Measurements from ENCODE around the gene BSDC1. TPM values are rescaled to one million over a fixed set of nuclear protein-coding genes. Genes with fewer than 3 reads are reported as not detected.
A peak's percentile ranks its signal among the peaks of the same experiment; 100 is the strongest.
"Not testable (repeated sequence)": the region's sequence is repeated elsewhere in the genome, so short reads cannot be mapped to it uniquely, and the experiment has no call there.

BSDC1 gene
- total RNA-seq, 4 donors from 2014 or later = 60.6 to 88.7 (median 83.8) TPM

DNA sequence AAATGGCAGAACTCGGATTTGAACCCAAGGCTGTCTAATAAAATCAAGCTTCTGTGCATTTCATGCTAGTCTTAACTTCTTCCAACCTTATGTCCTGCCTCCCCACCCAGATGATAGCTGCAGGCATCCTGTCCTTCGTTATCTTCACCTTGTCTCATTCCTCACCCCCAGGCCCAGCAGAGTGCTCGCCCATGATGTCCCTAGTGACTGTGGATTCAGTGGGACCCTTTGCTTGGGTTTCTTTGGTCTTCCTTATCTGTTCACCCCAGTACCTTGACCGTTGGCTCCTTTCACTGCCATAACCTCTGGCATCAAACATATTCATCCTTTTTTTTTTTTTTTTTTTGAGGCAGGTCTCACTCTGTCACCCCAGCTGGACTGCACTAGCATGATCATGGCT, 5.6 kb upstream of the BSDC1 start:
- H3K27ac ChIP-seq = no peak overlapping the region
- 70 to 81% methylated on average over 4 of the region's 4 CpGs for WGBS, 2 donors
- DNase-seq (ENCODE audit: low spot score in 2 of 2) = no peak

DNA sequence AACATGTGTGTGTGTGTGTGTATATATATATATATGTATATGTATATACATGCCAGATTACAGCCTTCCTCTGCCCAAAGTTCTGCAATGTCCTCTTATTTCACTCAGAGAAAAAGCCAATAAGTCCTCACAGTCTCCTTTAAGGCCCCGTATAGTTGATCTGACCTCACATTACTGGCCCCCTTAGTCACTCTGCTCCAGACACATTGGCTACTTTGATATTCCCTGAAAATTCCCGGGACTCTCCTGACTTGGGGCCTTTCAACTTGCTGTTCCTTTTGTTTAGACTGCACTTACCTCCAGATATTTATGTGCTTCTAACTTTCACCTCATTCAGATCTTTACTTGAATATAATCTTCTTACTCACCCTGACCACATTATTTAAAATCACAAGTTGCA, 4.2 kb upstream of the BSDC1 start:
- WGBS, 2 donors = 41 to 43% methylated on average over 2 of the region's 2 CpGs
- Histone ChIP-seq H3K36me3 (no peaks in the 10 kb centered on the region), H3K27ac (no peak overlapping the region), H3K9me3 (no peaks in the 10 kb centered on the region), H3K27me3 (no peaks in the 10 kb centered on the region), H3K4me1 (peaks cover 0 to 15% (median 5%) of the 10 kb centered on the region in 4 donors), H3K4me3 (no peak overlapping the region)
- DNase-seq (ENCODE audit: low spot score in 2 of 2) = no peak
- TF ChIP-seq EP300 (IDR thresholded peaks at IDR 0.05) (no peak), POLR2A (IDR thresholded peaks at IDR 0.05) (no peak)
- TF ChIP-seq, protein P1, sequence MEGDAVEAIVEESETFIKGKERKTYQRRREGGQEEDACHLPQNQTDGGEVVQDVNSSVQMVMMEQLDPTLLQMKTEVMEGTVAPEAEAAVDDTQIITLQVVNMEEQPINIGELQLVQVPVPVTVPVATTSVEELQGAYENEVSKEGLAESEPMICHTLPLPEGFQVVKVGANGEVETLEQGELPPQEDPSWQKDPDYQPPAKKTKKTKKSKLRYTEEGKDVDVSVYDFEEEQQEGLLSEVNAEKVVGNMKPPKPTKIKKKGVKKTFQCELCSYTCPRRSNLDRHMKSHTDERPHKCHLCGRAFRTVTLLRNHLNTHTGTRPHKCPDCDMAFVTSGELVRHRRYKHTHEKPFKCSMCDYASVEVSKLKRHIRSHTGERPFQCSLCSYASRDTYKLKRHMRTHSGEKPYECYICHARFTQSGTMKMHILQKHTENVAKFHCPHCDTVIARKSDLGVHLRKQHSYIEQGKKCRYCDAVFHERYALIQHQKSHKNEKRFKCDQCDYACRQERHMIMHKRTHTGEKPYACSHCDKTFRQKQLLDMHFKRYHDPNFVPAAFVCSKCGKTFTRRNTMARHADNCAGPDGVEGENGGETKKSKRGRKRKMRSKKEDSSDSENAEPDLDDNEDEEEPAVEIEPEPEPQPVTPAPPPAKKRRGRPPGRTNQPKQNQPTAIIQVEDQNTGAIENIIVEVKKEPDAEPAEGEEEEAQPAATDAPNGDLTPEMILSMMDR (IDR thresholded peaks at IDR 0.05) = no peak

More for the DNA sequence above, 5.6 kb upstream of the BSDC1 start:
- Histone ChIP-seq H3K9me3 (no peaks in the 10 kb centered on the region), H3K27me3 (no peaks in the 10 kb centered on the region), H3K4me3 (no peak overlapping the region), H3K4me1 (peaks cover 0 to 12% (median 3%) of the 10 kb centered on the region in 4 donors), H3K36me3 (no peaks in the 10 kb centered on the region)
- no peak for TF ChIP-seq EP300 (IDR thresholded peaks at IDR 0.05)
- TF ChIP-seq POLR2A (IDR thresholded peaks at IDR 0.05) = no peak
- TF ChIP-seq, protein P1 (IDR thresholded peaks at IDR 0.05) = no peak

DNA sequence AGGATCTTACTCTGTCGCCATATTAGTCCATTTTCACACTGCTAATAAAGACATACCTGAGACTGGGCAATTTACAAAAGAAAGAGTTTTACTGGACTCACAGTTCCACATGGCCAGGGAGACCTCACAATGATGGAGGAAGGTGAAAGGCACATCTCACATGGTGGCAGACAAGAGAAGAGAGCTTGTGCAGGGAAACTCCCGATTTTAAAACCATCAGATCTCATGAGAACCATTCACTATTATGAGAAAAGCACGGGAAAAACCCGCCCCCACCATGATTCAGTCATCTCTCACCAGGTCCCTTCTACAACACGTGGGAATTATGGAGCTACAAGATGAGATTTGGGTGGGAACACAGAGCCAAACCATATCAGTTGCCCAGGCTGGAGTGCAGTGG, 2.3 kb upstream of the BSDC1 start:
- not testable (repeated sequence) for H3K27ac ChIP-seq; H3K36me3 ChIP-seq; DNase-seq (ENCODE audit: low spot score in 2 of 2); H3K4me3 ChIP-seq; H3K27me3 ChIP-seq; H3K9me3 ChIP-seq
- 76 to 77% methylated on average over 5 of the region's 5 CpGs for WGBS, 2 donors
- H3K4me1 ChIP-seq = peaks cover 3 to 34% (median 15%) of the 10 kb centered on the region in 4 donors

DNA sequence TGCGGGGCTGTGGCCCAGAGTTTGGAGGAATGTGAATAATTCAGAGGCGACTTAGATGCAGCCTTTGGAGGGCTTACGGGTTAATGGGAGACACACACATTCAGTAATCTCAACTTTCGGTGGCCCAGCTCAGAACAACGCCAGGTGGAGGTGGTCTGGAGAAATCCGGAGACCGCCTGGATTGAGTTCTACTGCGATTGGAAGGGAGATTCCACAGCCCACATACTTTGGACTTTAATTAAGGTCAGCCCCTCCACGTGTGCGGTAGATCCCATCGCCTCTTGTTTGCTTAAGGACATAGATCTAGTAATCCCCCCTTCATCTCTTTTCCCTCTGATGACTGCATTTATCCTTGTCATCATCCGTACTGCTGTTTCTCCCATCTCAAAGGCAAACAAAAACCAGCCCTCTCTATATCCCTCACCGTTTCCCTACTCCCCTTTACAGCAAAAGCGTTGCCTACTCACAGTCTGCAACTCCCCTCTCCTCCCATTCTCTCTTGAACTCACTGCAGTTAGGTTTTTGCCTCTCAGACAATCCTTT, 720 bp upstream of the BSDC1 start:
- H3K9me3 ChIP-seq = no peaks in the 10 kb centered on the region
- 3% methylated on average over 13 to 14 of the region's 14 CpGs for WGBS, 2 donors
- H3K27me3 ChIP-seq = no peaks in the 10 kb centered on the region
- H3K4me1 ChIP-seq = peaks cover 3 to 44% (median 17%) of the 10 kb centered on the region in 4 donors
- peak overlapping the region; percentile 45 to 98 (median 80) for H3K4me3 ChIP-seq
- peak overlapping the region; percentile 95 to 98 (median 97) for H3K27ac ChIP-seq
- H3K36me3 ChIP-seq = peaks cover 0 to 25% (median 0%) of the 10 kb centered on the region in 3 donors
- TF ChIP-seq POLR2A (IDR thresholded peaks at IDR 0.05) (no peak), EP300 (IDR thresholded peaks at IDR 0.05) (no peak)
- TF ChIP-seq, protein P1 (IDR thresholded peaks at IDR 0.05) = no peak
- DNase-seq (ENCODE audit: low spot score in 2 of 2) = no peak

DNA sequence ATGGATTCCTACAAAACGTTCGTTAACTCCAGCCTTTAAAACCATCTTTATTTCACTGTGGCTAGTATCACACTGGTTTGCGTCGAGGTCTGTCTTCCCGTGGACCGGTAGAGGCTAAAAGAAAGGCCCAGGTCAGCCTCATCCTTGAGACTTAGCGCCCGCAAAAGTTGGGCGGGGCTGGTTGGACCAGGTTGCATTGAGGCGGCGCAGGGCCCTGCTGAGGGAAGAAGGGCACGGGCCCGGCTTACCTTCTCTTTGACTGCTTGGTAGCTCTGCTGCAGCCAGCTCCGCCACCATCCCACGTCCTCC, 455 bp downstream of the BSDC1 start:
- H3K27ac ChIP-seq = peak overlapping the region; percentile 95 to 98 (median 97)
- H3K4me1 ChIP-seq = peaks cover 3 to 51% (median 17%) of the 10 kb centered on the region in 4 donors
- TF ChIP-seq POLR2A (IDR thresholded peaks at IDR 0.05) = no peak
- TF ChIP-seq EP300 (IDR thresholded peaks at IDR 0.05) = no peak
- TF ChIP-seq, protein P1 (IDR thresholded peaks at IDR 0.05) = no peak
- peak overlapping the region; percentile 54 to 98 (median 80) for H3K4me3 ChIP-seq
- DNase-seq (ENCODE audit: low spot score in 2 of 2) = peak in 1 of 2 donors; percentile 42
- H3K9me3 ChIP-seq = no peaks in the 10 kb centered on the region
- 1 to 2% methylated on average over 15 of the region's 15 CpGs for WGBS, 2 donors
- peaks cover 0 to 37% (median 0%) of the 10 kb centered on the region in 3 donors for H3K36me3 ChIP-seq
- H3K27me3 ChIP-seq = no peaks in the 10 kb centered on the region
